Measurements from ENCODE around the gene PDE4B. TPM values are rescaled to one million over a fixed set of nuclear protein-coding genes. Genes with fewer than 3 reads are reported as not detected.

The PDE4B gene
- total RNA-seq, 1 experiment from 2014 or later: 5.5 TPM

DNA sequence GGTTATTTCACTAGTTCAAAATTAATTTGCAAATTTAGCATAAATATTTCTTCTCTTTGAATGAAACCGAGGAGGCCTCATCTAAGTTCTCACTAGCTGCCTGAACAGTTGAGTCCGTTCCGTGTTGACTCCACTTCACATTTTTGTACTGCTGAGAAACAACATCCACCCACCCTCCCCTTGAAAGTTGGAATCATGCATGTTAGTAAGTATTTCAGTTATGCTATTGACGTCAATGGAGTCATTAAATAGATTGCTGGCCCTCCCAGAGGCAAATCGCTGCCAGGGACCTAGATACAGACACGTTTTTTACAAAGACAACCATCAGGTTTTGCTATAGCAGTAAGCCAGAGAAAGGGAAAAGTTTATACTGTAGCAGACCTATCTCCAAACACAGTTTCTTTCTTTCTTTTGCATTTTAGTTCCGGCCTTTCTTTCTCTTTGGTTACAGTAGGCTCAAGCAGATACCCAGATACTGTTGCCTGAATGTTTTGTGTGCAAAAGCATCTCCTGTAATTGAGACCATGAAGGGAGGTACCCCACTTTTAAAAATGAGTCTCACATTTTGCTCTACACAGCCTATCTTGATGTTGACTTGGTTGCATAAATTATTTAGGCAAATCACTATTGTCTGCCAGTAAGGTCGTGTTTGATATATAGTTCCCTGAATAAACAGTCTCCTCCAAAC lies 478.7 kb downstream of the PDE4B start:
- Histone ChIP-seq H3K27ac (ENCODE audit: low read length) (peak overlapping the region; percentile 89), H3K4me1 (ENCODE audit: low read length) (peaks cover 50% of the 10 kb centered on the region), H3K9ac (ENCODE audit: low read length) (peak overlapping the region; percentile 61), H3K27me3 (ENCODE audit: low read length) (no peaks in the 10 kb centered on the region), H3K79me2 (ENCODE audit: low read length) (no peaks in the 10 kb centered on the region), H3K4me2 (ENCODE audit: low read depth, low read length, poor library complexity, severe bottlenecking) (peak overlapping the region; percentile 57), H3K4me3 (ENCODE audit: low read length) (peak overlapping the region; percentile 41), H3K9me2 (replicated peaks; ENCODE audit: insufficient read depth, low read length) (no peaks in the 10 kb centered on the region), H3K36me3 (ENCODE audit: insufficient read depth, low read length) (no peaks in the 10 kb centered on the region), H2AFZ (ENCODE audit: low read length) (peak overlapping the region; percentile 96), H4K20me1 (ENCODE audit: insufficient read depth, low read depth, low read length) (no peaks in the 10 kb centered on the region), H3K9me3 (ENCODE audit: low read length) (no peaks in the 10 kb centered on the region)
- peak; percentile 71 for DNase-seq

- H3K27me3 ChIP-seq (ENCODE audit: low read length): no peaks in the 10 kb centered on the region
- H3K79me2 ChIP-seq (ENCODE audit: low read length): no peaks in the 10 kb centered on the region
- peak overlapping the region; percentile 96 for H2AFZ ChIP-seq (ENCODE audit: low read length)
- no peaks in the 10 kb centered on the region for H3K9me3 ChIP-seq (ENCODE audit: low read length)
- peak overlapping the region; percentile 89 for H3K27ac ChIP-seq (ENCODE audit: low read length)
- H3K9me2 ChIP-seq (replicated peaks; ENCODE audit: insufficient read depth, low read length): no peaks in the 10 kb centered on the region
- no peaks in the 10 kb centered on the region for H4K20me1 ChIP-seq (ENCODE audit: insufficient read depth, low read depth, low read length)
- peaks cover 53% of the 10 kb centered on the region for H3K4me1 ChIP-seq (ENCODE audit: low read length)
- peak overlapping the region; percentile 57 for H3K4me2 ChIP-seq (ENCODE audit: low read depth, low read length, poor library complexity, severe bottlenecking)
- DNase-seq: peak; percentile 62
- peak overlapping the region; percentile 41 for H3K4me3 ChIP-seq (ENCODE audit: low read length)
- H3K36me3 ChIP-seq (ENCODE audit: insufficient read depth, low read length): no peaks in the 10 kb centered on the region
- H3K9ac ChIP-seq (ENCODE audit: low read length): peak overlapping the region; percentile 61
These were observed 479.2 kb downstream of the PDE4B start for GRCh38 chr1:66271904-66272254.

DNA sequence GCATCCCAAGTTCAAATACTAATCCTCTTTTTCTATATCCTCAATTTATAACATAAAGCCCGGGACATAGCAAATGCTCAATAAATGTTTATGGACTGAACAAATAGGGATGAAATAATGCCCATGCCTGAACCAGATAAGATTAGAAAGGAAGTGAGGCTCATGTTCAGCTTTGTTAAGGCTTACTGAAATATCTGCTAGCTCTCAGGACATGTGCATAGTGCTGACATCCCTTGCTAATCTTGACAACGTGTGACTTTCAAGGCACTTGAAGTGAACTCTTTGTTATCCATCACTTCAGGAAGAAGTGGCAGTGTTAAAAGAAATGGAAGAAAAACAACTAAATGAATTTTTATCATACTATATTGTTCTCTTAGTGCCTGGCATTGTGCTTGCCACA lies 481.0 kb downstream of the PDE4B start:
- Histone ChIP-seq H4K20me1 (ENCODE audit: insufficient read depth, low read depth, low read length) (no peaks in the 10 kb centered on the region), H3K36me3 (ENCODE audit: insufficient read depth, low read length) (no peaks in the 10 kb centered on the region), H3K27me3 (ENCODE audit: low read length) (no peaks in the 10 kb centered on the region), H3K9ac (ENCODE audit: low read length) (no peak overlapping the region), H2AFZ (ENCODE audit: low read length) (no peak overlapping the region), H3K79me2 (ENCODE audit: low read length) (no peaks in the 10 kb centered on the region), H3K9me2 (replicated peaks; ENCODE audit: insufficient read depth, low read length) (no peaks in the 10 kb centered on the region), H3K4me2 (ENCODE audit: low read depth, low read length, poor library complexity, severe bottlenecking) (no peak overlapping the region), H3K27ac (ENCODE audit: low read length) (peak overlapping the region; percentile 89), H3K9me3 (ENCODE audit: low read length) (no peaks in the 10 kb centered on the region), H3K4me3 (ENCODE audit: low read length) (no peak overlapping the region), H3K4me1 (ENCODE audit: low read length) (peaks cover 65% of the 10 kb centered on the region)
- DNase-seq: no peak

- H3K27ac ChIP-seq (ENCODE audit: low read length): no peak overlapping the region
- H3K4me2 ChIP-seq (ENCODE audit: low read depth, low read length, poor library complexity, severe bottlenecking): no peak overlapping the region
- no peaks in the 10 kb centered on the region for H3K9me2 ChIP-seq (replicated peaks; ENCODE audit: insufficient read depth, low read length)
- no peaks in the 10 kb centered on the region for H3K27me3 ChIP-seq (ENCODE audit: low read length)
- H4K20me1 ChIP-seq (ENCODE audit: insufficient read depth, low read depth, low read length): no peaks in the 10 kb centered on the region
- no peaks in the 10 kb centered on the region for H3K36me3 ChIP-seq (ENCODE audit: insufficient read depth, low read length)
- H3K9me3 ChIP-seq (ENCODE audit: low read length): no peaks in the 10 kb centered on the region
- H3K9ac ChIP-seq (ENCODE audit: low read length): no peak overlapping the region
- DNase-seq: no peak
- H3K79me2 ChIP-seq (ENCODE audit: low read length): no peaks in the 10 kb centered on the region
- peaks cover 74% of the 10 kb centered on the region for H3K4me1 ChIP-seq (ENCODE audit: low read length)
- no peak overlapping the region for H2AFZ ChIP-seq (ENCODE audit: low read length)
- no peak overlapping the region for H3K4me3 ChIP-seq (ENCODE audit: low read length)
These were observed 481.9 kb downstream of the PDE4B start for GRCh38 chr1:66274634-66275033.

- no peak overlapping the region for H3K4me2 ChIP-seq (ENCODE audit: low read depth, low read length, poor library complexity, severe bottlenecking)
- H3K4me3 ChIP-seq (ENCODE audit: low read length): no peak overlapping the region
- H3K9ac ChIP-seq (ENCODE audit: low read length): 0 out of 2 replicates have a peak overlapping the region, but pooled peaks have one; percentile 29
- H3K4me1 ChIP-seq (ENCODE audit: low read length): peaks cover 74% of the 10 kb centered on the region
- no peak overlapping the region for H3K27ac ChIP-seq (ENCODE audit: low read length)
- H3K79me2 ChIP-seq (ENCODE audit: low read length): no peaks in the 10 kb centered on the region
- no peaks in the 10 kb centered on the region for H3K9me2 ChIP-seq (replicated peaks; ENCODE audit: insufficient read depth, low read length)
- H2AFZ ChIP-seq (ENCODE audit: low read length): no peak overlapping the region; the same call in 1 of the 2 replicates
- no peaks in the 10 kb centered on the region for H3K36me3 ChIP-seq (ENCODE audit: insufficient read depth, low read length)
- no peak for DNase-seq
- H3K9me3 ChIP-seq (ENCODE audit: low read length): no peaks in the 10 kb centered on the region
- H4K20me1 ChIP-seq (ENCODE audit: insufficient read depth, low read depth, low read length): no peaks in the 10 kb centered on the region
- H3K27me3 ChIP-seq (ENCODE audit: low read length): no peaks in the 10 kb centered on the region
These were observed 482.4 kb downstream of the PDE4B start for GRCh38 chr1:66275083-66275482.

GRCh38 chr1:66275601-66276023 lies 482.9 kb downstream of the PDE4B start:
- peak overlapping the region; percentile 33; the same call in 1 of the 2 replicates for H2AFZ ChIP-seq (ENCODE audit: low read length)
- DNase-seq: no peak
- H4K20me1 ChIP-seq (ENCODE audit: insufficient read depth, low read depth, low read length): no peaks in the 10 kb centered on the region
- peak overlapping the region; percentile 15; the same call in 1 of the 2 replicates for H3K27ac ChIP-seq (ENCODE audit: low read length)
- H3K4me1 ChIP-seq (ENCODE audit: low read length): peaks cover 74% of the 10 kb centered on the region
- H3K9ac ChIP-seq (ENCODE audit: low read length): peak overlapping the region; percentile 29; the same call in 1 of the 2 replicates
- H3K79me2 ChIP-seq (ENCODE audit: low read length): no peaks in the 10 kb centered on the region
- H3K27me3 ChIP-seq (ENCODE audit: low read length): no peaks in the 10 kb centered on the region
- no peaks in the 10 kb centered on the region for H3K9me2 ChIP-seq (replicated peaks; ENCODE audit: insufficient read depth, low read length)
- no peaks in the 10 kb centered on the region for H3K9me3 ChIP-seq (ENCODE audit: low read length)
- no peaks in the 10 kb centered on the region for H3K36me3 ChIP-seq (ENCODE audit: insufficient read depth, low read length)
- no peak overlapping the region for H3K4me3 ChIP-seq (ENCODE audit: low read length)
- H3K4me2 ChIP-seq (ENCODE audit: low read depth, low read length, poor library complexity, severe bottlenecking): no peak overlapping the region

DNA sequence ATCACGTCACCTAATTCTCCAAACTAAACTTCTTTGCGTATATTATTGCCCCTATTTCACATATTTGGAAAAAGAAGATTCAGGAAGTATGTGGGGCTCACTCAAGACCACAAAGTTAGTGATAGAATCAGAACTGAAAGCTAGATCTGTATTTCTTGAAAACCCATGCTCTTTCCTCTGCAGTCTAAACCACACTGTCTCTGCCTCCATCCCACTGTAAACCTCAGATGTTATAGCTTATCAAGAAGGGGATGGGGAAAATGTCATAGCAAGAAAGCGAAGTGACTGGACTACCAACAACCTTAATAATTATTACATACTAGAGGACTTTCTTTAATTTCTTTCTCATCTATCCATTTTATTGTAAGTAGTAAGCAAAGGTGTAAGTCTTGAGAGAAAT lies 483.5 kb downstream of the PDE4B start:
- Histone ChIP-seq H3K9ac (ENCODE audit: low read length) (no peak overlapping the region), H4K20me1 (ENCODE audit: insufficient read depth, low read depth, low read length) (no peaks in the 10 kb centered on the region), H3K9me2 (replicated peaks; ENCODE audit: insufficient read depth, low read length) (no peaks in the 10 kb centered on the region), H3K4me3 (ENCODE audit: low read length) (no peak overlapping the region), H3K79me2 (ENCODE audit: low read length) (no peaks in the 10 kb centered on the region), H3K36me3 (ENCODE audit: insufficient read depth, low read length) (no peaks in the 10 kb centered on the region), H2AFZ (ENCODE audit: low read length) (peak overlapping the region; percentile 33; the same call in 1 of the 2 replicates), H3K4me1 (ENCODE audit: low read length) (peaks cover 68% of the 10 kb centered on the region), H3K4me2 (ENCODE audit: low read depth, low read length, poor library complexity, severe bottlenecking) (no peak overlapping the region), H3K27me3 (ENCODE audit: low read length) (no peaks in the 10 kb centered on the region), H3K27ac (ENCODE audit: low read length) (peak overlapping the region; percentile 15; the same call in 1 of the 2 replicates), H3K9me3 (ENCODE audit: low read length) (no peaks in the 10 kb centered on the region)
- DNase-seq: no peak

DNA sequence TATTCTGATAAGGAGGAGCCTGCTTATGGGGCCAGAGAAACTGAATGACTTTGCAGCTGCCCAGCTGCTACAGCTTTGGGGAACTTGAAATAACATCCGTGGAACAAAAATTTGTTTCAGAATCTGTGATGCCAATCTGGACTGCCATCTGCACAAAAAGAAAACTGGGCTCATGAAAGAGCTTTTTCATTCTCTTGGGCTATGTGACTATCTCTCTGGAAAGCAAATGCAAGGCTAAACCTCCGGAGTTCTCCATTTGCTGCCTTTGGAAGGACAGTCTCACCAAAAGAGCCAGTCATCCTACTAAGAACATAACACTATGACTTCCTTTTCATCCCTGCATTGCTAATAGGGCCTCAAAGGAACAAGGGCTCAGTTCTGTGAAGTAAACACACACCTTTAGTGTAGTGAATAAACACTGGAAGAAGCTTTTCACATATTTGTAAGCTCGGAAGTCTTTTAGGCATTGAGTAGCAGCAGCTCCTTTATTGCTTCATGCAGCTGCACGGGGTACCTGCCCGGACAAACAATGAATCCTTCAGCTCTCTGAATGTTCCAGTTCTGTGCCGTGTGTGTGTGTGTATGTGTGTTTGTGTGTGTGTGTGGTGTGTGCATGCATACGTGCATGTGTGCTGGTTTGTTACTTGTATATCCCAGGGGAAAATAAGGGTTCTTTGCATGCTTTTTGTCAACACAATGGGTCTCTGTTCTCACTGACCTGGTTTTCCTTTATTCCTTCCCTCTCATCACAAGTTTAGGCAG lies 485.7 kb downstream of the PDE4B start:
- no peaks in the 10 kb centered on the region for H3K27me3 ChIP-seq (ENCODE audit: low read length)
- H4K20me1 ChIP-seq (ENCODE audit: insufficient read depth, low read depth, low read length): no peaks in the 10 kb centered on the region
- peak overlapping the region; percentile 49 for H2AFZ ChIP-seq (ENCODE audit: low read length)
- H3K27ac ChIP-seq (ENCODE audit: low read length): peak overlapping the region; percentile 95
- no peaks in the 10 kb centered on the region for H3K79me2 ChIP-seq (ENCODE audit: low read length)
- H3K4me3 ChIP-seq (ENCODE audit: low read length): peak overlapping the region; percentile 39
- H3K9ac ChIP-seq (ENCODE audit: low read length): peak overlapping the region; percentile 57
- no peaks in the 10 kb centered on the region for H3K9me2 ChIP-seq (replicated peaks; ENCODE audit: insufficient read depth, low read length)
- peaks cover 63% of the 10 kb centered on the region for H3K4me1 ChIP-seq (ENCODE audit: low read length)
- H3K4me2 ChIP-seq (ENCODE audit: low read depth, low read length, poor library complexity, severe bottlenecking): peak overlapping the region; percentile 60
- no peaks in the 10 kb centered on the region for H3K9me3 ChIP-seq (ENCODE audit: low read length)
- peak; percentile 80 for DNase-seq
- no peaks in the 10 kb centered on the region for H3K36me3 ChIP-seq (ENCODE audit: insufficient read depth, low read length)
